GM21825 (cell line): Measurements from ENCODE around the gene ILKAP.

ENCODE experiments used
- ATAC-seq: cut with Tn5 transposase; IDR thresholded peaks from one replicate; pipeline ENCODE4 v1.9.1; 2021; ENCODE audit warnings: mild to moderate bottlenecking, moderate library complexity; ENCODE audit not compliant: unreplicated experiment

Gene ILKAP

DNA sequence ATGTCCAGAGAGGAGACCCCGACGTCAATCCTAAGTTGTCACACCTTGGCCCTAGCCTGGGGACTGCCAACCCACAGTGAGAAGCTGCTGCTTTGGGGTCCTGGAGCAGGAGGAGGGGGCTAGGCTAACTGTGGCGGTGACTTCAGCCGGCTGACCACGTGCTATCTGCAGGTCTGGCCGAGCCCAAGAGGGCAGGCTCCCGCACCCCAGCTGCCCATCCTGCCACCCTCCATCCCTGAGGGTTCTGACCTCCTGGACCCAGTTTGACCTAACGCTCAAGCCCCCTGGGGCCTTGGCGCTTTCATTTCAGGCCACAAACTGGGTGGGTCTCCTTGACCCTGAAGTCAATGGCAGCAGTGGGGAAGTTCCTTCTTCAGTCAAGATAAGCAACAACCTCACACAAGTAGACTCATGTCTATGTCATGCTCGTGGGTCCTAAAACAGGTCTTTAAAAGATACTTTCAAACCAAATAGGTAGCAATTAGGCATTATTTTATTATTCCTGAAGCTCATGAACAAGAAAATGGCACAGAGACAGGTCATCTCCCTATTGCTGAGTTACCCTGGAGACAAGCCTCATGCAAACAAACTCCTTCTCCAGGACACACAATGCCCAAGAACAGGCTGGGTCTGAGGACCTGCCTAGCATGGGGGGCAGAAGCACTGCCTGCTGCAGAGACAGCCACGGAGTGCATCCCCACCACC is 34.1 kb upstream of the ILKAP start:
- ATAC-seq: no peak

- no peak for ATAC-seq
Observed at GRCh38 chr2:238236571-238236970, 33.1 kb upstream of the ILKAP start.

- ATAC-seq: no peak
Observed at GRCh38 chr2:238235856-238236255, 32.4 kb upstream of the ILKAP start.

GRCh38 chr2:238235331-238235732 is 31.8 kb upstream of the ILKAP start:
- ATAC-seq: no peak

DNA sequence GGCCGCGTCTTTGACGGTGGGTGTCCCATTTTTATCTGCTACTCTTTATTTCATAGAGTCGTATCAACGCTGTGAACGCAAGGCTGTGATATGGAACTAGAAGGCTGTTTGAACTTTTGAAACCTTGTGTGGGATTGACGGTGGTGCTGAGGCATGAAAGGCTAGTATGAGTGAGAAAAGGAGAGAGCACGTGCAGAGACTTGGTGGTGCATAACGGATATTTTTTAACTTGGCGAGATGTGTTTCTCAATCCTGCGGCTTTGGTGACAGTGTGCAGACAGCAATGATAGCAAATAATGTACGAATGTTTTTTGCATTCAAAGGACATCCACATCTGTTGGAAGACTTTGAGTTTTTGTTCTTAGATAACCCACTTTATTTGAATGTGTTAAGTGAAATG is 30.1 kb upstream of the ILKAP start:
- no peak for ATAC-seq

DNA sequence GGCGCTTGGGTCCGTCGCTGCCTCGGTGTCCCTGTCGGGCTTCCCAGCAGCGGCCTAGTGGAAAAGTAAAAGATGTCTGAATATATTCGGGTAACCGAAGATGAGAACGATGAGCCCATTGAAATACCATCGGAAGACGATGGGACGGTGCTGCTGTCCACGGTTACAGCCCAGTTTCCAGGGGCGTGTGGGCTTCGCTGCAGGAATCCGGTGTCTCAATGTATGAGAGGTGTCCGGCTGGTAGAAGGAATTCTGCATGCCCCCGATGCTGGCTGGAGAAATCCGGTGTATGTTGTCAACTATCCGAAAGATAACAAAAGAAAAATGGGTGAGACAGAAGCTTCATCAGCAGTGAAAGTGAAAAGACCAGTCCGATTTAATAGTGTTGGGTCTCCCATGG is 28.3 kb upstream of the ILKAP start:
- no peak for ATAC-seq

- ATAC-seq: peak; percentile 66
Observed at GRCh38 chr2:238231251-238231793, 27.8 kb upstream of the ILKAP start.

- ATAC-seq: no peak
Observed at GRCh38 chr2:238230699-238231098, 27.2 kb upstream of the ILKAP start.

DNA sequence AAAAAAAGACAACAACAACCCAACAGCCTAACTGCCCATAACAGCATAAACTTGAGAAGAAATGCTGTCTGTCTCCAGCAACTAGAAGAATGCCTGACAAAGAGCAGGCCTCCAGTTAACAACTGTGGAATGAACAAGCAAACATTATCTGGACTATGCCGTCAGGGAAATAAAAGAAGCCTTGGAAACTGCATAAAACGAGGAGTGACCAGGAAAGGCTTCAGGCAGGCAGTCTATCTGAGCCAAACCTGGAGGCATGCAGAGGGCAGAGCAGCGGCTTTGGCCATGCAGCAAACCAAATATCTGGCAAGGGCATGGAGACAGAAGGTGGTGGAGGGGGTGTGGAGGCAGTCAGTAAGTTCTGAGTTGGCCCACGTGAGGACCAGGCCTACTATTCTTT is 25.2 kb upstream of the ILKAP start:
- no peak for ATAC-seq

DNA sequence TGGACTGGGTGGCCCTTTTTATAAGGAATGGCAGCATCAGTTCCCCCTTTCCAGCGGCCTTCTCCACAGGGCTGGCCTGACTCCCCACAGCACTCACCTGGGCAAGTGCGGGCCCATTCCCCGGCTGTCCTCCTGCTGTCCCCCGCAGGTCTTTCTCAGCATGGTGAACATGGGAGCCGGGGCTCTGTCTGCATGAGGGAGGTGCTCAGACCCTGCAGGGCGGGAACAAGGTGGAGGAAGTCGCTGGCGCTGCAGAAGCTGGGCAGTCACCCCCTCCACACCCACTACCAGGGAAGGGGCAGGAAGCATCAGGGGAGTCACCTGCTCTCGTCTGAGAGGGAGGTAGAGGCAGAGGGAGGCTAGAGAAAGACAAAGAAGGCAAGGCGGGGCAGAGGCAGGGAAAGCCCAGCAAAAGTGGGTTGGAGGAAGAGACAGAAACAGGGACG is 24.1 kb upstream of the ILKAP start:
- ATAC-seq: no peak

DNA sequence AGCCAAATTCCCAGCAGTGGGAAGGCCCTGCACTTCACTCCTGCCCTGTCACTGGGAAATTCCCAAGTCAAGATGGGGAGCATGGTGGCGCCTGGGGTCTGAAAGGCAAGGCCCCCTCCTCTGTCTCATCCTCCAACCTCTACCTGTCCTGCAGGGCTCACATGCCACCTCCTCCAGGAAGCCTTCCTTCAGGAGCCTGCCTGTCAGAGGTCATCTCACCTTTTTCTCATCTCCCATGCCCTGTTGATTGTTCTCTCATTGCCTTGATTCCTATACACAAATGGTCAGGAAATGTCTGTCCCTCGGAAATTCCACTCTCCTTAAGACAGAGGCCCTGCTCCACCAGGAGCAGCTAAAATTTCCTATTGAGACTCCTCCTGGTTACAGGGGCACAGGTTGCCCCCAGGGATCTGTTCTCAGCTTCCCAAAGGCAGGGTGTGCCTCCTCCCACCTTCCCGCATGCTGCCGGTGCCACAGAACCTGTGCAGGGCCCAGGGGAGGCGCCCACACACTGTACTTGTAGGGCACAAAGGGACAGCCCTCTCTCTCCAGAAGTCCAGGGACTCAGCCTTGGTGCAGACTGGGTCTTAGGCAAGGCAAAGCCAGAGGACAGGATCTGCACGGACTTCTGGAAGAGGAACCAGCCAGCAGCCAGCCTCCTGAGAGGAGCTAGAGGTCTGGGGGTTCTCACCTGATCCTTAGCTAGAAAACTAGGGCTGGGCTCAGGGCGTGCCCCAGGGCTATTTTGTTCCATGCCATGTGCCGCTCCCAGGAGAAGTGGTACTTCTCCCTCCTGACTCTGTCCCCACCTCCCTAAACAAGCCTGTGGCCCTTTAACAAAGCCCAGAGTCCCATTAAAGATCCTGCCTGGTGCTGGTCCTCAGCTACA is 23.4 kb upstream of the ILKAP start:
- ATAC-seq: no peak

DNA sequence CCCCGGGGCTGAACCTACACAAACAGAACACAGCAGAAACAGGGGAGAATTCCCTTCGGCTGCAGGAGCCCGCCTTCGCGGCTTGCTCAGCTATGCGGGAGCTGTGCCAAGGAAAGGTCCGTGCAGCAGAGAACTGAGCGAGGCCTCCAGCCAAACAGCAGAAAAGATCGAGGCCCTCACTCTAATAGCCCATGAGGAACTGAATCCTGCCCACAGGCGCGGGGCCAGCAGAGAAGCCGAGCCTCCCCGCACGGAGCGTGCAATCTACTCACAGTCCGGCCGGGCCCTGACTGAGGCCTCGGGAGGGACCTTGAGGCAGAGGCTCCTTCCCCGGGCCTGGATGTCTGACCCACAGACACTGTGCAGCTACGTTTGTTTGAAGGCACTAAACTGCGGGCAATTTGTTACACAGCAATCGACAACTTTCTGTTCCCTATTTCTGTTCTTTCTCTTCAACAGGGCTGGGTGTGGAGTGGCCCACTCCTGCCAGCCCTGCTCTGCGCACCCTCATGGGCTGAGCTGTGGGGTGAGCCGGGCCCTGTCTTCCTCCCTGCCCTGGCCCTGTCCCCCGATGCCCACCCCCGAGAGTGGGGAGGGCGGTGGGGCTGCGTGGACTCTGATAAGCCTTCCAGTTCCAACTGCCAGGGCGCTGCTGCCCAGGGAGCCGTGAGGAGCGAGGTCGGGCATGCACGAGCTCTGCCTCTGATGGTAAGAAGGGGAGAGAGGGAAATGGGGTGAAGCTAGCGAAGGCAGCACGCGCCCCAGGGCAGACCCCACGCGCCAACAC is 22.6 kb upstream of the ILKAP start:
- ATAC-seq: no peak

DNA sequence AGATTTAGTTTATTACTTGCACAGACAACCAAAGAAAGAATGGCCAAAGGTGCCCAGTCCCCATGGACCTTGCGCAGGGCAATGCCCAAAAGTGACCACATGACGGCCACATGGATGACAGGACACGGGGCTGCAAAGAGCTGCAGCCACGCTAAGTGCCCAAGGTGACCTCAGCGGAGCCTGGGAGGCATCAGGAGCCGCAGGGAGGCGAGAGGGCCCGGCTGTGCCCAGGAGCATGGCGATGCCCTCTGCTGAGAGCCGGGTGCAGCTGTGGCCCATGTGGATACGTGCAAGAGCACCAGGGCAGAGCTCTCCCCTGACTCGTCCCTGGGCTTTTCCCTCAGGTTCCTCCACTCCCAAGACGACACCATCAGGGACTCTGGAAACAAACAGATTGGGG is 21.6 kb upstream of the ILKAP start:
- ATAC-seq: no peak

GRCh38 chr2:238224356-238225035 is 21.0 kb upstream of the ILKAP start:
- ATAC-seq: no peak

- ATAC-seq: no peak
Observed at GRCh38 chr2:238220892-238221521, 17.5 kb upstream of the ILKAP start.

DNA sequence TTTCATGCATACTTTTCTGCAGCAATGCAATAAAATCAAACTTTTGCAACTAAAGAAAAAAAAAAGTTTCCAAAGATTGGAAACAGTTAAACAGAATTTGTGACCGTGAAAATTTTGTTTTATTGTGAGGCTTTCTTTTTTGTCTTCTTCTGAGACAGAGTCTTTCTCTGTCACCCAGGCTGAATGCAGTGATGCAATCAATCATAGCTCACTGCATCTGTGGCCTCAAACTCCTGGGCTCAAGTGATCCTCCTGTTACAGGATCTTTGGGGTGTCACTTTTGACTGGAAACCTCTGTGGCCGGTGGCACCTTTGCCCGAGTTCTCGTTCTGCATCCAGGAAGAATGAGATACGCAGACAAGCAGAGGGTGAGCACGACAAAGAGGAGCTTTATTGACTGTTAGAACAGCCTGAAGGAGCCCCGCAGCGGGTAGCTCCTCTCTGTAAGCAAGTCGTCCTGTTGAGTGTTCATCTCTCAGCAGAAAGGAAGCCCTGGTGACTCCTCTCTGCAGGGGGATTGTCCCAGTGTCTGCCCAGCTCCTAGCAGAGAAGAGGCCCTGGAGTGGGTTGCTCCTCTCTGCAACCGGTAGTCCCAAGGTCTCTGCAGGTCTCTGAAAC is 16.9 kb upstream of the ILKAP start:
- ATAC-seq: no peak

GRCh38 chr2:238216651-238217184 is 13.2 kb upstream of the ILKAP start:
- ATAC-seq: no peak

GRCh38 chr2:238207006-238207405 is 3.5 kb upstream of the ILKAP start:
- ATAC-seq: no peak

DNA sequence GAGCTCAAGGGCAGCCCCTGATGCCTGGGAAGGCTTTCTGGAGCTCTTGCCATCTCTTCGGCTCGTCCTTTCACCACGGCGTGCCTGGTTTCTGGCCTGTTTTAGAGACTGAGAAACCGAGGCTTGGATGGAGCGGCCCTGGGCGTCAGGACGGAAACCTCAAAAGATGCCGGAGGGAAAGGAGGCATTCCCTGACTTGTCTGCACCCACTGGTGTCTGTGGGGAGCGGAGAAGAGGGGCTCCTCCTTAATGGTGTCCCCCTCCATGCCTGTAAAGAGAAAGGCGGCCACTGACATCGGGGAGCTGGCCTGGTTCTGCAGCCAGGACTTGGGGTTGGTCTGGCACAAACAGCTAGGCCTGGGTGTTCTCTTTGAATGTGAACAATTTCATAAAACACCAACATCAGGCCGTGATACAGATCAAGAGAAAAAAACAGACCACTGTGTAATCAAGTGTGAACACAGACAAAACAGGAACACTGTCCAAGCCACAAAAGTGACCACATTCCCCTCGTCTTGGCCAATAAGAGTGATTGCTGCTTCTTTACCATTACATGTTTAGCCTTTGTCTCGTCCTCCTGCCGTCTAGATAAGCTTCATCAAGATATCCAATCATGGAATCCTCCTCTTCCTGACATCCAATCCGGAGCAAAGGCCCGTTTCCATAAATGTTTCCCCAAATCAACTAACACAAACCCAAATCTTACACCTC is 633 bp upstream of the ILKAP start:
- ATAC-seq: no peak
